SK-N-SH (cell line): Measurements from ENCODE around the gene CD93.

Source experiments
- EZH2phosphoT487 ChIP-seq: fragments of 200-600 bp; sonication (generic); IDR thresholded peaks from 2 replicates; pipeline ENCODE4 v1.6.1; 2017; ENCODE audit warnings: low read depth, mixed run types, mild to moderate bottlenecking, antibody characterized with exemption, moderate library complexity, borderline replicate concordance
- IRF3 ChIP-seq: fragments of 150-350 bp; IDR thresholded peaks from 2 replicates; pipeline ENCODE4 v1.6.1; 2016; ENCODE audit warnings: mild to moderate bottlenecking, low read depth, low read length
- JUND ChIP-seq: IDR thresholded peaks from 2 replicates; pipeline ENCODE4 v1.4.0; 2012
- MXI1 ChIP-seq: IDR thresholded peaks from 2 replicates; pipeline ENCODE4 v1.6.1; 2012; ENCODE audit warnings: mild to moderate bottlenecking, low read depth, low read length, improper control_type of control experiment
- POLR2AphosphoS5 ChIP-seq: IDR thresholded peaks from 2 replicates; pipeline ENCODE4 v1.6.1; 2012; ENCODE audit warnings: low read depth, low read length
- REST ChIP-seq: IDR thresholded peaks from 2 replicates; pipeline ENCODE4 v1.6.1; 2012; ENCODE audit warnings: mild to moderate bottlenecking, low read depth, low read length, moderate library complexity
- SIN3A ChIP-seq: IDR thresholded peaks from 2 replicates; pipeline ENCODE4 v1.6.1; 2012; ENCODE audit warnings: low read depth, mild to moderate bottlenecking, low read length, moderate library complexity, borderline replicate concordance
- TEAD4 ChIP-seq: IDR thresholded peaks from 2 replicates; pipeline ENCODE4 v1.4.0; 2012; ENCODE audit warnings: mild to moderate bottlenecking, borderline replicate concordance; ENCODE audit not compliant: insufficient read depth
- YY1 ChIP-seq: IDR thresholded peaks from 2 replicates; pipeline ENCODE4 v1.4.0; 2012; ENCODE audit warnings: low read depth, mild to moderate bottlenecking
- TF ChIP-seq, protein P1 (sequence below): fragments of 200-600 bp; sonication (generic); IDR thresholded peaks from 2 replicates; pipeline ENCODE4 v1.6.1; 2017; ENCODE audit warnings: antibody characterized with exemption, mild to moderate bottlenecking, moderate library complexity
- TF ChIP-seq, protein P2 (sequence below): IDR thresholded peaks from 2 replicates; pipeline ENCODE4 v1.4.0; 2012; ENCODE audit warnings: low read depth

- TF ChIP-seq, protein P1, sequence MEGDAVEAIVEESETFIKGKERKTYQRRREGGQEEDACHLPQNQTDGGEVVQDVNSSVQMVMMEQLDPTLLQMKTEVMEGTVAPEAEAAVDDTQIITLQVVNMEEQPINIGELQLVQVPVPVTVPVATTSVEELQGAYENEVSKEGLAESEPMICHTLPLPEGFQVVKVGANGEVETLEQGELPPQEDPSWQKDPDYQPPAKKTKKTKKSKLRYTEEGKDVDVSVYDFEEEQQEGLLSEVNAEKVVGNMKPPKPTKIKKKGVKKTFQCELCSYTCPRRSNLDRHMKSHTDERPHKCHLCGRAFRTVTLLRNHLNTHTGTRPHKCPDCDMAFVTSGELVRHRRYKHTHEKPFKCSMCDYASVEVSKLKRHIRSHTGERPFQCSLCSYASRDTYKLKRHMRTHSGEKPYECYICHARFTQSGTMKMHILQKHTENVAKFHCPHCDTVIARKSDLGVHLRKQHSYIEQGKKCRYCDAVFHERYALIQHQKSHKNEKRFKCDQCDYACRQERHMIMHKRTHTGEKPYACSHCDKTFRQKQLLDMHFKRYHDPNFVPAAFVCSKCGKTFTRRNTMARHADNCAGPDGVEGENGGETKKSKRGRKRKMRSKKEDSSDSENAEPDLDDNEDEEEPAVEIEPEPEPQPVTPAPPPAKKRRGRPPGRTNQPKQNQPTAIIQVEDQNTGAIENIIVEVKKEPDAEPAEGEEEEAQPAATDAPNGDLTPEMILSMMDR = no peak
- TF ChIP-seq IRF3 (no peak), MXI1 (no peak), EZH2phosphoT487 (no peak), SIN3A (no peak), TEAD4 (no peak), JUND (no peak), POLR2AphosphoS5 (no peak), YY1 (no peak), REST (no peak)
- TF ChIP-seq, protein P2, sequence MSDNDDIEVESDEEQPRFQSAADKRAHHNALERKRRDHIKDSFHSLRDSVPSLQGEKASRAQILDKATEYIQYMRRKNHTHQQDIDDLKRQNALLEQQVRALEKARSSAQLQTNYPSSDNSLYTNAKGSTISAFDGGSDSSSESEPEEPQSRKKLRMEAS = no peak
Measured at GRCh38 chr20:23084845-23085365, 1.2 kb downstream of the CD93 start.
